OCI-LY3 (cell line): ENCODE measurements around the gene IL36B.

Source experiments
- EZH2phosphoT487 ChIP-seq: fragments of 200-600 bp; shearing (Covaris generic); IDR thresholded peaks from 2 replicates; pipeline ENCODE4 v1.6.1; 2018; ENCODE audit warnings: antibody characterized with exemption, mixed run types, low read depth
- TF ChIP-seq, protein P1 (sequence below): fragments of 200-600, 300-600 bp; sonication (generic); IDR thresholded peaks from 2 replicates; pipeline ENCODE4 v1.5.1; 2014; ENCODE audit warnings: antibody characterized with exemption, low read length, low read depth

DNA sequence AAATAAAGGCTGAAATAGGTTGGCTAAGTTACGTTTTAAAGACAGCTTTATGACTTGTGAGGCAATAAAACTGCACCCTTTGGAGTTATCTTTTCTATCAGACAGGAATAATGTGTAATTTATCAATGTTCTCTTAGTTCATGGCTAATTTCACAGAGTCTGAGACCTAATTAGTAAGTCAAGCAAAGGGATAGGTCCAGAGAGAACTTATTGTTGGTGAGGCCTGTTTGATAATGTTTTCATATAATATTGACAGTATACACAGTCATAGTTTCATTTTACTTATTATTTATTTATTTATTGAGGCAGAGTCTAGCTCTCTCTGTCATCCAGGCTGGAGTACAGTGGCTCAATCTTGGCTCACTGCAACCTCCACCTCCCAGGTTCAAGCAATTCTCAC, 4.5 kb upstream of the IL36B start:
- TF ChIP-seq, protein P1, sequence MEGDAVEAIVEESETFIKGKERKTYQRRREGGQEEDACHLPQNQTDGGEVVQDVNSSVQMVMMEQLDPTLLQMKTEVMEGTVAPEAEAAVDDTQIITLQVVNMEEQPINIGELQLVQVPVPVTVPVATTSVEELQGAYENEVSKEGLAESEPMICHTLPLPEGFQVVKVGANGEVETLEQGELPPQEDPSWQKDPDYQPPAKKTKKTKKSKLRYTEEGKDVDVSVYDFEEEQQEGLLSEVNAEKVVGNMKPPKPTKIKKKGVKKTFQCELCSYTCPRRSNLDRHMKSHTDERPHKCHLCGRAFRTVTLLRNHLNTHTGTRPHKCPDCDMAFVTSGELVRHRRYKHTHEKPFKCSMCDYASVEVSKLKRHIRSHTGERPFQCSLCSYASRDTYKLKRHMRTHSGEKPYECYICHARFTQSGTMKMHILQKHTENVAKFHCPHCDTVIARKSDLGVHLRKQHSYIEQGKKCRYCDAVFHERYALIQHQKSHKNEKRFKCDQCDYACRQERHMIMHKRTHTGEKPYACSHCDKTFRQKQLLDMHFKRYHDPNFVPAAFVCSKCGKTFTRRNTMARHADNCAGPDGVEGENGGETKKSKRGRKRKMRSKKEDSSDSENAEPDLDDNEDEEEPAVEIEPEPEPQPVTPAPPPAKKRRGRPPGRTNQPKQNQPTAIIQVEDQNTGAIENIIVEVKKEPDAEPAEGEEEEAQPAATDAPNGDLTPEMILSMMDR = no peak
- TF ChIP-seq EZH2phosphoT487 = no peak
